ENCODE results near the gene CHRM2.

DNA sequence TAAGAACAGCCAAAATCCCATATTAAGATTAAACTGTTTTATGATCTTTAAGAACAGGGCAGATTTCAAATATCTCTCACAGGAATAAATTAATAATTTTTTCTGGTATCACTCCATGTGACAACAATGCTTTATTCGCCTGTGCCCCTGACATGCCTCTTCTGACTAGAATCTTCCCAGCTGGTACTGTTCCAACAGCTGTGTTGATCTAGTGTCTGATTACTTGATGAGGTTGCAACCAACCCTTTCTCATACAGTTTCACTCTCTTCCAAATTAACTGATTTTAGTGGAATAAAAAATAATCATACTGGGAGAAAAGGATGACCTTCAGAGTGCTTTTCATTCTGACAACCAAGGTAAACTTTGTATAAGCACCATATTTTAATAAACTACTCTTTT, 151.9 kb downstream of the CHRM2 start:
- TF ChIP-seq, protein P1, sequence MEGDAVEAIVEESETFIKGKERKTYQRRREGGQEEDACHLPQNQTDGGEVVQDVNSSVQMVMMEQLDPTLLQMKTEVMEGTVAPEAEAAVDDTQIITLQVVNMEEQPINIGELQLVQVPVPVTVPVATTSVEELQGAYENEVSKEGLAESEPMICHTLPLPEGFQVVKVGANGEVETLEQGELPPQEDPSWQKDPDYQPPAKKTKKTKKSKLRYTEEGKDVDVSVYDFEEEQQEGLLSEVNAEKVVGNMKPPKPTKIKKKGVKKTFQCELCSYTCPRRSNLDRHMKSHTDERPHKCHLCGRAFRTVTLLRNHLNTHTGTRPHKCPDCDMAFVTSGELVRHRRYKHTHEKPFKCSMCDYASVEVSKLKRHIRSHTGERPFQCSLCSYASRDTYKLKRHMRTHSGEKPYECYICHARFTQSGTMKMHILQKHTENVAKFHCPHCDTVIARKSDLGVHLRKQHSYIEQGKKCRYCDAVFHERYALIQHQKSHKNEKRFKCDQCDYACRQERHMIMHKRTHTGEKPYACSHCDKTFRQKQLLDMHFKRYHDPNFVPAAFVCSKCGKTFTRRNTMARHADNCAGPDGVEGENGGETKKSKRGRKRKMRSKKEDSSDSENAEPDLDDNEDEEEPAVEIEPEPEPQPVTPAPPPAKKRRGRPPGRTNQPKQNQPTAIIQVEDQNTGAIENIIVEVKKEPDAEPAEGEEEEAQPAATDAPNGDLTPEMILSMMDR (IDR thresholded peaks at IDR 0.05; ENCODE audit: borderline replicate concordance, extremely low read depth, low read length, poor library complexity, severe bottlenecking), result no peak
- no peak for TF ChIP-seq EZH2 (IDR thresholded peaks at IDR 0.05; ENCODE audit: borderline replicate concordance, low read depth, low read length, severe bottlenecking)

Measured in DND-41 (cell line).